ENCODE results near the gene SOD1. TPM values are rescaled to one million over a fixed set of nuclear protein-coding genes. Genes with fewer than 3 reads are reported as not detected.

SOD1 gene
- total RNA-seq, 2 donors from 2014 or later = 185 to 234 TPM

DNA sequence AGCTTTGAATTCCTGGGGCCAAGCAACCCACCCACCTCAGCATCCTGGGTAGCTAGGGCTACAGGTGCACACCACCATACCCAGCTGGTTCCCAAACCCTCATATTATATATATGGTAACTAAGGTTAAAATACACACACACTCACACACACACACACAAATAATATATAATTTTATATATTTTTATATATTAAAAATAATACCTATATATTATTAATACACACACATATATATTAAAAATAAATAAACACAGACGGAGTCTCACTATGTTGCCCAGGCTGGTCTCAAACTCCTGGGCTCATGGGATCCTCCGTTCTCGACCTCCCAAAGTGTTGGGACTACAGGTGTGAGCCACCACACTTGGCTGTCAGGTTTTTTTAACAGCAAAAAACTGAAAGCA, 40.5 kb downstream of the SOD1 start:
- Mint-ChIP-seq H3K27ac (no peak overlapping the region), H3K4me1 (no peaks in the 10 kb centered on the region), H3K9me3 (no peaks in the 10 kb centered on the region), H3K36me3 (ENCODE audit: low read depth) (peaks cover 65% of the 10 kb centered on the region), H3K27me3 (ENCODE audit: insufficient read depth) (no peaks in the 10 kb centered on the region), H3K4me3 (no peak overlapping the region)
- TF ChIP-seq CTCF (conservative IDR thresholded peaks at IDR 0.05) = no peak
- no peaks in the 10 kb centered on the region for H3K27me3 ChIP-seq (ENCODE audit: control insufficient read depth, insufficient read depth, low read length, poor library complexity, severe bottlenecking)
- H3K4me1 ChIP-seq (ENCODE audit: control insufficient read depth, insufficient read depth, low read length) = no peaks in the 10 kb centered on the region
- no peak for DNase-seq
- peaks cover 89% of the 10 kb centered on the region for H3K36me3 ChIP-seq (ENCODE audit: control insufficient read depth, insufficient read depth, low read length)
- no peak overlapping the region for H3K27ac ChIP-seq (ENCODE audit: low read depth, low read length)
- 91 to 96% methylated on average over 3 of the region's 3 CpGs for WGBS, 2 experiments (ENCODE audit: insufficient coverage in 1 of 2, insufficient read length in 1 of 2)
- H3K9ac ChIP-seq (ENCODE audit: extremely low read depth, low read length, poor library complexity, severe bottlenecking) = no peak overlapping the region
- no peaks in the 10 kb centered on the region for H3K9me3 ChIP-seq (ENCODE audit: control insufficient read depth, low read length)
- H3K4me3 ChIP-seq (ENCODE audit: low read length) = no peak overlapping the region

- Histone ChIP-seq H3K27ac (ENCODE audit: low read depth, low read length) (no peak overlapping the region), H3K4me3 (ENCODE audit: low read length) (no peak overlapping the region), H3K4me1 (ENCODE audit: control insufficient read depth, insufficient read depth, low read length) (peaks cover 7% of the 10 kb centered on the region), H3K36me3 (ENCODE audit: control insufficient read depth, insufficient read depth, low read length) (peaks cover 36% of the 10 kb centered on the region), H3K9me3 (ENCODE audit: control insufficient read depth, low read length) (no peaks in the 10 kb centered on the region), H3K9ac (ENCODE audit: extremely low read depth, low read length, poor library complexity, severe bottlenecking) (no peak overlapping the region), H3K27me3 (ENCODE audit: control insufficient read depth, insufficient read depth, low read length, poor library complexity, severe bottlenecking) (no peaks in the 10 kb centered on the region)
- 80 to 91% methylated on average over 2 to 3 of the region's 3 CpGs for WGBS, 2 experiments (ENCODE audit: insufficient coverage in 1 of 2, insufficient read length in 1 of 2)
- DNase-seq = no peak
- Mint-ChIP-seq H3K9me3 (no peaks in the 10 kb centered on the region), H3K36me3 (ENCODE audit: low read depth) (peaks cover 22% of the 10 kb centered on the region), H3K4me3 (no peak overlapping the region), H3K27ac (no peak overlapping the region), H3K27me3 (ENCODE audit: insufficient read depth) (no peaks in the 10 kb centered on the region), H3K4me1 (peaks cover 19% of the 10 kb centered on the region)
- TF ChIP-seq CTCF (conservative IDR thresholded peaks at IDR 0.05) = no peak
Observed at GRCh38 chr21:31706562-31706961, 47.1 kb downstream of the SOD1 start.

DNA sequence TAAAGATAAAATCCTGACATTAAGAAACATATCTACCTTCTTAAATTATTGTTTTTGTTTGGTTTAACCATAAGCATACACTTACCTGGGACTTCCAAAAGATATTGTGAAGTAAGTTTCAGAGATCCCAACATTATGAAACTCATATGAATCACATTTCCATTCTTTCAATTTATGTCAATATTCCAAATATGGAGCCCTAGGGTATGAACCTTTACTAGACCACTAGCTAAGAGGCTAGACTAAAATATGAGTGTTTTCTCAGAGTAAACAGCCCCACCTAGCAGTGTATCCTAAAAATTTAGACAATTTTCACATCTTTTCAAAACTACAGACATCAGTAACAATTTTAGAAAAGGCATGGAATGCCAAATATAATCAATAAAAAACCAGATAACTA, 48.0 kb downstream of the SOD1 start:
- peaks cover 22% of the 10 kb centered on the region for H3K4me1 Mint-ChIP-seq
- Histone ChIP-seq H3K4me3 (ENCODE audit: low read length) (no peak overlapping the region), H3K4me1 (ENCODE audit: control insufficient read depth, insufficient read depth, low read length) (peaks cover 7% of the 10 kb centered on the region), H3K9ac (ENCODE audit: extremely low read depth, low read length, poor library complexity, severe bottlenecking) (no peak overlapping the region), H3K9me3 (ENCODE audit: control insufficient read depth, low read length) (no peaks in the 10 kb centered on the region), H3K36me3 (ENCODE audit: control insufficient read depth, insufficient read depth, low read length) (peaks cover 27% of the 10 kb centered on the region), H3K27ac (ENCODE audit: low read depth, low read length) (no peak overlapping the region), H3K27me3 (ENCODE audit: control insufficient read depth, insufficient read depth, low read length, poor library complexity, severe bottlenecking) (no peaks in the 10 kb centered on the region)
- no peak for DNase-seq
- no peak overlapping the region for H3K27ac Mint-ChIP-seq
- peaks cover under 1% of the 10 kb centered on the region for H3K27me3 Mint-ChIP-seq (ENCODE audit: insufficient read depth)
- TF ChIP-seq CTCF (conservative IDR thresholded peaks at IDR 0.05) = no peak
- H3K4me3 Mint-ChIP-seq = no peak overlapping the region
- H3K9me3 Mint-ChIP-seq = no peaks in the 10 kb centered on the region
- H3K36me3 Mint-ChIP-seq (ENCODE audit: low read depth) = peaks cover 13% of the 10 kb centered on the region
